Breast epithelium (tissue), 3 donors: Measurements from ENCODE around the gene STOML3.

Experiments
- POLR2A ChIP-seq: fragments of 450-650 bp; IDR thresholded peaks from one replicate; pipeline ENCODE4 v1.6.1; 2016; ENCODE audit warnings: antibody characterized with exemption, mild to moderate bottlenecking, moderate library complexity
- POLR2AphosphoS5 ChIP-seq, 3 donors: sonication (generic); formaldehyde crosslinking; IDR thresholded peaks; one replicate each; pipeline ENCODE4 v1.6.1; 2017; ENCODE audit warnings: antibody characterized with exemption in 3 of 3
- TF ChIP-seq, protein P1 (sequence below), 3 donors: fragments of 450-650 bp; IDR thresholded peaks; one replicate each; pipeline ENCODE4 v1.5.1; 2016 to 2017; ENCODE audit warnings: antibody characterized with exemption in 3 of 3, mild to moderate bottlenecking in 3 of 3, moderate library complexity in 3 of 3

DNA sequence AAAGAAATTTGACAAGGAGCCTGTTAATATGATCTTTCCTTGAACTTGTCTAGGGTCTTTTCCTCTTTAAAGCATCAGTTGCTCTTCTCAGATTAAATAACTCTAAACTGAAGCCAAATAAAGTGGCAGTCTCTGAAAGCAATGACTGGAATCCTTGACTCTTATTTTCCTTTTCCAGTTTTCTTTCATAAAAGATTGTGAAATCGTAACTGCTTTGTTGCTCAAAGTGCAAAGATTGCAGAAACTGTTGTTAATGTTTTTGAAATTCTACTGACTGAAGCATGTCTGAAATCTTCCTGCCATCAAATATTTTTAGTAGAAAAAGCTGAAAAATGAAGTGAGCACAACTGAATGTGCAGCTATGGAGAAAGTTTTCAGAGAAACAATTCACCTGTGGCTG lies 49.6 kb upstream of the STOML3 start:
- TF ChIP-seq POLR2A (no peak), POLR2AphosphoS5 (IDR thresholded peaks at IDR 0.05) (no peak)
- TF ChIP-seq, protein P1, sequence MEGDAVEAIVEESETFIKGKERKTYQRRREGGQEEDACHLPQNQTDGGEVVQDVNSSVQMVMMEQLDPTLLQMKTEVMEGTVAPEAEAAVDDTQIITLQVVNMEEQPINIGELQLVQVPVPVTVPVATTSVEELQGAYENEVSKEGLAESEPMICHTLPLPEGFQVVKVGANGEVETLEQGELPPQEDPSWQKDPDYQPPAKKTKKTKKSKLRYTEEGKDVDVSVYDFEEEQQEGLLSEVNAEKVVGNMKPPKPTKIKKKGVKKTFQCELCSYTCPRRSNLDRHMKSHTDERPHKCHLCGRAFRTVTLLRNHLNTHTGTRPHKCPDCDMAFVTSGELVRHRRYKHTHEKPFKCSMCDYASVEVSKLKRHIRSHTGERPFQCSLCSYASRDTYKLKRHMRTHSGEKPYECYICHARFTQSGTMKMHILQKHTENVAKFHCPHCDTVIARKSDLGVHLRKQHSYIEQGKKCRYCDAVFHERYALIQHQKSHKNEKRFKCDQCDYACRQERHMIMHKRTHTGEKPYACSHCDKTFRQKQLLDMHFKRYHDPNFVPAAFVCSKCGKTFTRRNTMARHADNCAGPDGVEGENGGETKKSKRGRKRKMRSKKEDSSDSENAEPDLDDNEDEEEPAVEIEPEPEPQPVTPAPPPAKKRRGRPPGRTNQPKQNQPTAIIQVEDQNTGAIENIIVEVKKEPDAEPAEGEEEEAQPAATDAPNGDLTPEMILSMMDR (IDR thresholded peaks at IDR 0.05), result no peak
